ENCODE data around the gene MAN1A2. TPM values are rescaled to one million over a fixed set of nuclear protein-coding genes. Genes with fewer than 3 reads are reported as not detected.

MAN1A2 gene
- total and polyA plus RNA-seq, 8 donors, result 3.5 to 83.2 (median 17.0) TPM

- 92 to 94% (median 92%) methylated on average over 4 of the region's 4 CpGs for WGBS, 5 donors
- H3K4me1 ChIP-seq, result peaks cover 0 to 6% (median 0%) of the 10 kb centered on the region in 4 donors
- no peaks in the 10 kb centered on the region for H3K36me3 ChIP-seq
- no peak for TF ChIP-seq POLR2A (IDR thresholded peaks at IDR 0.05)
- no peak for TF ChIP-seq POLR2AphosphoS5 (IDR thresholded peaks at IDR 0.05)
- TF ChIP-seq CTCF (IDR thresholded peaks at IDR 0.05), result no peak
- TF ChIP-seq EP300 (IDR thresholded peaks at IDR 0.05), result no peak
- intact Hi-C loops (cut with DNase I; ENCODE audit: low total_unique reads), result no loop called here
- H3K27ac ChIP-seq, result no peak overlapping the region
- H3K9me3 ChIP-seq, result no peaks in the 10 kb centered on the region
- H3K27me3 ChIP-seq, result no peaks in the 10 kb centered on the region
- DNase-seq, result no peak
- H3K4me3 ChIP-seq, result no peak overlapping the region
These were observed 31.7 kb upstream of the MAN1A2 start for GRCh38 chr1:117335376-117336086.

- intact Hi-C loops (cut with DNase I; ENCODE audit: low total_unique reads), result no loop called here
These were observed 31.0 kb upstream of the MAN1A2 start for GRCh38 chr1:117336088-117336817.

GRCh38 chr1:117339866-117340700 is 27.2 kb upstream of the MAN1A2 start:
- H3K27me3 ChIP-seq, result no peaks in the 10 kb centered on the region
- H3K27ac ChIP-seq, result no peak overlapping the region
- H3K9me3 ChIP-seq, result no peaks in the 10 kb centered on the region
- intact Hi-C loops (cut with DNase I; ENCODE audit: low total_unique reads), result no loop called here
- TF ChIP-seq POLR2A (IDR thresholded peaks at IDR 0.05), result no peak
- TF ChIP-seq POLR2AphosphoS5 (IDR thresholded peaks at IDR 0.05), result peak in 2 of 3 donors; percentile 22 to 48
- TF ChIP-seq CTCF (IDR thresholded peaks at IDR 0.05), result no peak
- no peak for TF ChIP-seq EP300 (IDR thresholded peaks at IDR 0.05)
- WGBS, 5 donors, result 55 to 65% (median 60%) methylated on average over 6 of the region's 6 CpGs
- DNase-seq, result peak in 1 of 2 donors; percentile 88
- H3K4me3 ChIP-seq, result no peak overlapping the region
- peaks cover 0 to 6% (median 0%) of the 10 kb centered on the region in 4 donors for H3K4me1 ChIP-seq
- H3K36me3 ChIP-seq, result no peaks in the 10 kb centered on the region

More at GRCh38 chr1:117336088-117336817, 31.0 kb upstream of the MAN1A2 start:
- Histone ChIP-seq H3K36me3 (no peaks in the 10 kb centered on the region), H3K27me3 (no peaks in the 10 kb centered on the region), H3K9me3 (no peaks in the 10 kb centered on the region), H3K4me1 (peaks cover 0 to 6% (median 0%) of the 10 kb centered on the region in 4 donors), H3K27ac (no peak overlapping the region), H3K4me3 (no peak overlapping the region)
- WGBS, 5 donors, result 38 to 42% (median 39%) methylated on average over 2 of the region's 2 CpGs
- peak in 1 of 2 donors; percentile 12 for DNase-seq
- TF ChIP-seq EP300 (IDR thresholded peaks at IDR 0.05) (no peak), CTCF (IDR thresholded peaks at IDR 0.05) (no peak), POLR2AphosphoS5 (IDR thresholded peaks at IDR 0.05) (no peak), POLR2A (IDR thresholded peaks at IDR 0.05) (no peak)

GRCh38 chr1:117341123-117341522 is 26.1 kb upstream of the MAN1A2 start:
- no peaks in the 10 kb centered on the region for H3K27me3 ChIP-seq
- no peaks in the 10 kb centered on the region for H3K36me3 ChIP-seq
- DNase-seq, result no peak
- TF ChIP-seq POLR2A (IDR thresholded peaks at IDR 0.05) (no peak), CTCF (IDR thresholded peaks at IDR 0.05) (no peak), POLR2AphosphoS5 (IDR thresholded peaks at IDR 0.05) (no peak), EP300 (IDR thresholded peaks at IDR 0.05) (no peak)
- peaks cover 0 to 6% (median 0%) of the 10 kb centered on the region in 4 donors for H3K4me1 ChIP-seq
- WGBS, 5 donors, result 86 to 95% (median 93%) methylated on average over 5 of the region's 5 CpGs
- H3K4me3 ChIP-seq, result no peak overlapping the region
- no peak overlapping the region for H3K27ac ChIP-seq
- no peaks in the 10 kb centered on the region for H3K9me3 ChIP-seq
- intact Hi-C loops (cut with DNase I; ENCODE audit: low total_unique reads), result no loop called here
